ENCODE results near the gene ZNF385B.

The ZNF385B gene

DNA sequence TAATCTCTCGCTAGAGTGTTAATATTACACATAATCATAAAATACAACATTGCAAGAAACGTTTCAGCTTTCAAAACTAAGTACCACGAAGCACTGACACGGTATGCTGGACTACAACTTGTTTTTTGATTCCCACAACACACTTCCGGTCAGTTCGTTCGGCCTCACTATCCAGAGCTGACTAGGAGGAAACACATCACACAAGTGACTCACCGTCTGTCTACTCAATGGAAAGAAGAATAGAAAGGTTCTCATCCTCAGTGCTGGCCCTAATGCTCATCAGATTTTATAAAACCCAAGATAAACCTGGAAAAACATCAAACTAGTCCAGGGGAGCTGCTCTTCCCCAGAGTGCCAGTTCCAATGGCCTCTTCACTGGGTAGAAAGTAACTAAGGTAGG lies 42.9 kb downstream of the ZNF385B start:
- no peak overlapping the region for H3K27ac ChIP-seq (ENCODE audit: low read depth, low read length, poor library complexity, severe bottlenecking)
- no peaks in the 10 kb centered on the region for H3K79me2 ChIP-seq (ENCODE audit: insufficient read depth, low read length)
- H3K4me3 ChIP-seq (ENCODE audit: low read depth, low read length, poor library complexity, severe bottlenecking), result no peak overlapping the region
- no peaks in the 10 kb centered on the region for H3K9me3 ChIP-seq (ENCODE audit: low read length)
- no peaks in the 10 kb centered on the region for H3K4me1 ChIP-seq (ENCODE audit: insufficient read depth, low read length, severe bottlenecking)
- H3K27me3 ChIP-seq (ENCODE audit: insufficient read depth, low read length), result no peaks in the 10 kb centered on the region
- H3F3A ChIP-seq (ENCODE audit: insufficient read depth, low read length), result no peaks in the 10 kb centered on the region
- H3K9ac ChIP-seq (ENCODE audit: low read length), result no peak overlapping the region
- TF ChIP-seq EZH2 (IDR thresholded peaks at IDR 0.05; ENCODE audit: borderline replicate concordance, low read length), result no peak
- TF ChIP-seq, protein P1, sequence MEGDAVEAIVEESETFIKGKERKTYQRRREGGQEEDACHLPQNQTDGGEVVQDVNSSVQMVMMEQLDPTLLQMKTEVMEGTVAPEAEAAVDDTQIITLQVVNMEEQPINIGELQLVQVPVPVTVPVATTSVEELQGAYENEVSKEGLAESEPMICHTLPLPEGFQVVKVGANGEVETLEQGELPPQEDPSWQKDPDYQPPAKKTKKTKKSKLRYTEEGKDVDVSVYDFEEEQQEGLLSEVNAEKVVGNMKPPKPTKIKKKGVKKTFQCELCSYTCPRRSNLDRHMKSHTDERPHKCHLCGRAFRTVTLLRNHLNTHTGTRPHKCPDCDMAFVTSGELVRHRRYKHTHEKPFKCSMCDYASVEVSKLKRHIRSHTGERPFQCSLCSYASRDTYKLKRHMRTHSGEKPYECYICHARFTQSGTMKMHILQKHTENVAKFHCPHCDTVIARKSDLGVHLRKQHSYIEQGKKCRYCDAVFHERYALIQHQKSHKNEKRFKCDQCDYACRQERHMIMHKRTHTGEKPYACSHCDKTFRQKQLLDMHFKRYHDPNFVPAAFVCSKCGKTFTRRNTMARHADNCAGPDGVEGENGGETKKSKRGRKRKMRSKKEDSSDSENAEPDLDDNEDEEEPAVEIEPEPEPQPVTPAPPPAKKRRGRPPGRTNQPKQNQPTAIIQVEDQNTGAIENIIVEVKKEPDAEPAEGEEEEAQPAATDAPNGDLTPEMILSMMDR (IDR thresholded peaks at IDR 0.05; ENCODE audit: low read length), result no peak
- no peaks in the 10 kb centered on the region for H4K20me1 ChIP-seq (ENCODE audit: insufficient read depth, low read length)
- no peaks in the 10 kb centered on the region for H3K9me2 ChIP-seq (ENCODE audit: low read depth, low read length)
- no peak overlapping the region for H3K4me2 ChIP-seq (ENCODE audit: low read length)
- no peaks in the 10 kb centered on the region for H3K36me3 ChIP-seq (ENCODE audit: insufficient read depth, low read length)
- H2AFZ ChIP-seq (ENCODE audit: low read length), result no peak overlapping the region

DNA sequence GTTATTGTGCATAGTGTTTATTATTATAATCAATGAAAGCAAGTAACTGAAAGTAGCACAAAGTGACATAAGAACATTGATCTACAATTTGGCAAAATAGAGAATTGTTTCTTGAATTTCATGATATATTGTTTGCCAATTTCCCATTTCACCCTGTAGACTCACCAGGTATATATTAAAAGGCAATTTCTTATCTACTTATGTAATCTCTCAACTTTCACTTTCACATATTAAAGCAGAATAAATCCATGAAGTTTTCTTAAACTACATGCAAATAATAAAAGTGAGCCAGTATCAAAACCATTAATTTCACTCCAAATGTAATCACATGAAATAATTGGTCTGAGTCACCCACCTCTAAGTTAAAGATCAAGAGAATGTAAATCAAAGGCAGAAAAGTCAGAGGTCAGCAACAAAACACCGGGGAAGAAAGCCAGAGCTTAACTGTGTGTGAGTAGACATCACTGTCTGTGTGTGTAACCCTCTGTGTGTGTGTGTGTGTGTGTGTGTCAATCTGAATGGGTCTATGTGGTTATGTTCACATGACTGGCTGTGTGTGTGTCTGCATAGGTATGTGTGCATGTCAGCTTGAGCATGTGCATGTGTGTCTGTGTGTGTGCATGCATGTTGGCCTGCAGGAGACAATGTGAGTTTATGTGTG lies 44.1 kb downstream of the ZNF385B start:
- Histone ChIP-seq H3K27me3 (ENCODE audit: insufficient read depth, low read length) (no peaks in the 10 kb centered on the region), H4K20me1 (ENCODE audit: insufficient read depth, low read length) (no peaks in the 10 kb centered on the region), H2AFZ (ENCODE audit: low read length) (no peak overlapping the region), H3K27ac (ENCODE audit: low read depth, low read length, poor library complexity, severe bottlenecking) (no peak overlapping the region), H3K9me2 (ENCODE audit: low read depth, low read length) (no peaks in the 10 kb centered on the region), H3K36me3 (ENCODE audit: insufficient read depth, low read length) (no peaks in the 10 kb centered on the region), H3K4me2 (ENCODE audit: low read length) (no peak overlapping the region), H3K9me3 (ENCODE audit: low read length) (no peaks in the 10 kb centered on the region), H3K79me2 (ENCODE audit: insufficient read depth, low read length) (no peaks in the 10 kb centered on the region), H3K9ac (ENCODE audit: low read length) (no peak overlapping the region), H3F3A (ENCODE audit: insufficient read depth, low read length) (no peaks in the 10 kb centered on the region), H3K4me1 (ENCODE audit: insufficient read depth, low read length, severe bottlenecking) (no peaks in the 10 kb centered on the region), H3K4me3 (ENCODE audit: low read depth, low read length, poor library complexity, severe bottlenecking) (no peak overlapping the region)
- no peak for TF ChIP-seq EZH2 (IDR thresholded peaks at IDR 0.05; ENCODE audit: borderline replicate concordance, low read length)
- TF ChIP-seq, protein P1 (IDR thresholded peaks at IDR 0.05; ENCODE audit: low read length), result no peak

DNA sequence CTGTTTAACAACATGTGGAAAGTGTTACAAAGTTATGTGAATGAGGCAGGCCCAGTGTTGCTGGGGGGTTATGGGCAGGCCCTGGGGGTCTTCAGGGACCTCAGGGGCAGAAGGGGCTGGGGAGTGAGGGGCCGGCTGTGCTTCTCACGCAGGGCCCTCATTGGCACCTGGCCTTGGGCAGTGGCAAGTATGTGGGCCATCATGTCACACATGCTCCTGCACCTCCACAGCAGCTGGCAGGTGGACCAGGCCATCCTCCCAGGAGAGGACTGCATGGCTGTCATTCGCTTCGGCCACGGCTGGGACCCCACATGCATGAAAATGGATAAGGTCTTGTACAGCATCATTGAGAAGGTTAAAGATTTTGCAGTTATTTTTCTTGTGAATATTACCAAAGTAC lies 47.4 kb downstream of the ZNF385B start:
- no peak overlapping the region for H3K4me3 ChIP-seq (ENCODE audit: low read depth, low read length, poor library complexity, severe bottlenecking)
- H3K9me2 ChIP-seq (ENCODE audit: low read depth, low read length), result no peaks in the 10 kb centered on the region
- TF ChIP-seq, protein P1 (IDR thresholded peaks at IDR 0.05; ENCODE audit: low read length), result no peak
- no peak for TF ChIP-seq EZH2 (IDR thresholded peaks at IDR 0.05; ENCODE audit: borderline replicate concordance, low read length)
- no peaks in the 10 kb centered on the region for H3K4me1 ChIP-seq (ENCODE audit: insufficient read depth, low read length, severe bottlenecking)
- H3K27ac ChIP-seq (ENCODE audit: low read depth, low read length, poor library complexity, severe bottlenecking), result no peak overlapping the region
- H3K36me3 ChIP-seq (ENCODE audit: insufficient read depth, low read length), result no peaks in the 10 kb centered on the region
- no peak overlapping the region for H3K4me2 ChIP-seq (ENCODE audit: low read length)
- H3K27me3 ChIP-seq (ENCODE audit: insufficient read depth, low read length), result no peaks in the 10 kb centered on the region
- no peaks in the 10 kb centered on the region for H3F3A ChIP-seq (ENCODE audit: insufficient read depth, low read length)
- H4K20me1 ChIP-seq (ENCODE audit: insufficient read depth, low read length), result no peaks in the 10 kb centered on the region
- H3K79me2 ChIP-seq (ENCODE audit: insufficient read depth, low read length), result 0 out of 2 replicates have a peak, but pooled peaks cover 3% of the 10 kb centered on the region
- no peak overlapping the region for H3K9ac ChIP-seq (ENCODE audit: low read length)
- no peak overlapping the region for H2AFZ ChIP-seq (ENCODE audit: low read length)
- H3K9me3 ChIP-seq (ENCODE audit: low read length), result no peaks in the 10 kb centered on the region

Measured in OCI-LY1 (cell line).